Suprapubic skin (tissue), 3 donors: Measurements from ENCODE around the gene AKAP8.

Experiments used
- EP300 ChIP-seq: sonication (generic); formaldehyde crosslinking; IDR thresholded peaks from one replicate; pipeline ENCODE4 v1.6.1; 2017; ENCODE audit warnings: antibody characterized with exemption
- POLR2A ChIP-seq, 2 donors: fragments of 450-650 bp; IDR thresholded peaks; one replicate each; pipeline ENCODE4 v1.6.1; 2017; ENCODE audit warnings: antibody characterized with exemption in 2 of 2, mild to moderate bottlenecking in 2 of 2, moderate library complexity in 2 of 2
- TF ChIP-seq, protein P1 (sequence below), 2 donors: fragments of 200-600 bp in 1 of 2; fragments of 450-650 bp in 1 of 2; sonication (generic) in 1 of 2; IDR thresholded peaks; one replicate each; pipeline ENCODE4 v1.5.1; 2016 to 2019; ENCODE audit warnings: antibody characterized with exemption in 2 of 2, mild to moderate bottlenecking in 1 of 2, moderate library complexity in 1 of 2

DNA sequence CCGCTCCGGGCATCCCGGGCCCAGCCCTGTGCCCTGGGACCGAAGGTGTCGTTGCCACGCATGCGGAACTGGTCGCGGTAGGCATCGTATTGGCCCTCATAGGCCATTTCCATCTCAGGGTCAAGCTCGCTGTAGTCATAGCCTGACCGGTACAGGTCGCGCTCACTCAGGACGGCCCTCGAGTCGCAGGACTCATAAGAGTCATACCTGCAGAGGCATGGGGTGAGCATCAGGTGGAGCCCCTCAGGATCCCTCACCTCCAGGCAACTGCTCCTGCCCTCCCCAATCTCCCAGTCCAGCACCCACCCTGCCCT, 21.8 kb upstream of the AKAP8 start:
- TF ChIP-seq, protein P1, sequence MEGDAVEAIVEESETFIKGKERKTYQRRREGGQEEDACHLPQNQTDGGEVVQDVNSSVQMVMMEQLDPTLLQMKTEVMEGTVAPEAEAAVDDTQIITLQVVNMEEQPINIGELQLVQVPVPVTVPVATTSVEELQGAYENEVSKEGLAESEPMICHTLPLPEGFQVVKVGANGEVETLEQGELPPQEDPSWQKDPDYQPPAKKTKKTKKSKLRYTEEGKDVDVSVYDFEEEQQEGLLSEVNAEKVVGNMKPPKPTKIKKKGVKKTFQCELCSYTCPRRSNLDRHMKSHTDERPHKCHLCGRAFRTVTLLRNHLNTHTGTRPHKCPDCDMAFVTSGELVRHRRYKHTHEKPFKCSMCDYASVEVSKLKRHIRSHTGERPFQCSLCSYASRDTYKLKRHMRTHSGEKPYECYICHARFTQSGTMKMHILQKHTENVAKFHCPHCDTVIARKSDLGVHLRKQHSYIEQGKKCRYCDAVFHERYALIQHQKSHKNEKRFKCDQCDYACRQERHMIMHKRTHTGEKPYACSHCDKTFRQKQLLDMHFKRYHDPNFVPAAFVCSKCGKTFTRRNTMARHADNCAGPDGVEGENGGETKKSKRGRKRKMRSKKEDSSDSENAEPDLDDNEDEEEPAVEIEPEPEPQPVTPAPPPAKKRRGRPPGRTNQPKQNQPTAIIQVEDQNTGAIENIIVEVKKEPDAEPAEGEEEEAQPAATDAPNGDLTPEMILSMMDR (IDR thresholded peaks at IDR 0.05), result no peak
- TF ChIP-seq POLR2A (IDR thresholded peaks at IDR 0.05), result no peak
- TF ChIP-seq EP300, result no peak
